IgD-negative memory B cell (primary cell): ENCODE results near the gene C1orf210. TPM values are rescaled to one million over a fixed set of nuclear protein-coding genes. Genes with fewer than 3 reads are reported as not detected.

Source experiments
- polyA plus RNA-seq: library from polyadenylated mRNA; unstranded; fragments of 300-500 nt; fragmentation: Illumina TruSeq; gene quantifications from one replicate; pipeline ENCODE4 v1.2.3, GENCODE V29; 2021

The C1orf210 gene
- polyA plus RNA-seq, 1 donor from 2014 or later = not detected

Other genes starting within 250 kb of the C1orf210 start
- gene EBNA1BP2, start 113.3 kb downstream of the C1orf210 start, polyA plus RNA-seq = 52.5 TPM
- 0.14 TPM for gene CFAP57, start 113.3 kb downstream of the C1orf210 start, polyA plus RNA-seq
- not detected for gene TMEM125, start 15.6 kb downstream of the C1orf210 start, polyA plus RNA-seq
- not detected for gene TIE1, start 15.4 kb upstream of the C1orf210 start, polyA plus RNA-seq
- not detected for gene MPL, start 52.2 kb upstream of the C1orf210 start, polyA plus RNA-seq
- gene CDC20, start 73.4 kb upstream of the C1orf210 start, polyA plus RNA-seq = 0.58 TPM
- 69.6 TPM for gene ELOVL1, start 82.4 kb upstream of the C1orf210 start, polyA plus RNA-seq
- gene MED8, start 104.2 kb upstream of the C1orf210 start, polyA plus RNA-seq = 45.4 TPM
- 8.0 TPM for gene SZT2, start 104.3 kb upstream of the C1orf210 start, polyA plus RNA-seq
- gene HYI, start 168.3 kb upstream of the C1orf210 start, polyA plus RNA-seq = 6.5 TPM
- not detected for gene PTPRF, start 245.3 kb upstream of the C1orf210 start, polyA plus RNA-seq